IMR-90 (cell line): ENCODE results near the gene PDE4B. TPM values are rescaled to one million over a fixed set of nuclear protein-coding genes. Genes with fewer than 3 reads are reported as not detected.

ENCODE experiments used
- ATAC-seq: fragments of 200-7000 bp; cut with Tn5 transposase; 2 replicates; pipeline ENCODE4 v1.9.1; 2020; ENCODE audit warnings: low read depth, mild to moderate bottlenecking, moderate library complexity
- BruUV-seq: library from RNA; stranded (reverse); fragments of 400-500 nt; replicated peaks from 2 replicates; lab custom pipeline; 2021; lab: Mats Ljungman, UMichigan
- CTCF ChIA-PET: fragments of 300-600 bp; formaldehyde crosslinking; extraction: SDS; loops from one replicate; lab custom pipeline; 2021; ENCODE audit warnings: antibody characterized with exemption; lab: Yijun Ruan, JAX
- POLR2A ChIA-PET: fragments of 300-600 bp; sonication (Branson Sonifier 250); formaldehyde crosslinking; loops from one replicate; lab custom pipeline; 2022; ENCODE audit warnings: antibody characterized with exemption; ENCODE audit not compliant: unreplicated experiment; lab: Charles Lee
- DNase-seq: peaks from one replicate; pipeline ENCODE4 v3.0.0; 2013
- H2AFZ ChIP-seq: replicated peaks from 2 replicates; pipeline ENCODE3; 2013; ENCODE audit warnings: low read length, mild to moderate bottlenecking; ENCODE audit not compliant: poor library complexity
- H2AK5ac ChIP-seq: 2 replicates; pipeline ENCODE4 v1.6.1; 2013; ENCODE audit warnings: low read depth, low read length, inconsistent platforms
- H2AK9ac ChIP-seq: replicated peaks from 2 replicates; pipeline ENCODE3; 2013; ENCODE audit warnings: mild to moderate bottlenecking, low read depth, low read length, moderate library complexity; ENCODE audit not compliant: poor library complexity
- H2BK120ac ChIP-seq: 2 replicates; pipeline ENCODE4 v1.6.1; 2013; ENCODE audit warnings: low read depth, low read length, inconsistent platforms
- H2BK15ac ChIP-seq: 3 replicates; pipeline ENCODE4 v1.6.1; 2013; ENCODE audit warnings: low read depth, low read length, inconsistent platforms
- H2BK20ac ChIP-seq: 2 replicates; pipeline ENCODE4 v1.6.1; 2013; ENCODE audit warnings: low read depth, mild to moderate bottlenecking, inconsistent platforms, low read length, moderate library complexity
- H2BK5ac ChIP-seq: 2 replicates; pipeline ENCODE4 v1.6.1; 2013; ENCODE audit warnings: mild to moderate bottlenecking, low read depth, low read length, inconsistent platforms; ENCODE audit not compliant: poor library complexity, severe bottlenecking
- H3K14ac ChIP-seq: replicated peaks from 2 replicates; pipeline ENCODE4 v1.6.1; 2013; ENCODE audit warnings: low read depth, low read length, inconsistent platforms
- H3K18ac ChIP-seq: 2 replicates; pipeline ENCODE4 v1.6.1; 2013; ENCODE audit warnings: low read depth, low read length, control low read depth
- H3K23ac ChIP-seq: 2 replicates; pipeline ENCODE4 v1.6.1; 2013; ENCODE audit warnings: low read depth, low read length, inconsistent platforms
- H3K27ac ChIP-seq: 2 replicates; pipeline ENCODE4 v1.5.1; 2013; ENCODE audit warnings: mild to moderate bottlenecking, control low read depth, low read length; ENCODE audit not compliant: insufficient read depth
- H3K27me3 ChIP-seq: 2 replicates; pipeline ENCODE4 v1.6.1; 2013; ENCODE audit warnings: low read length; ENCODE audit not compliant: control insufficient read depth, insufficient read depth
- H3K36me3 ChIP-seq: 2 replicates; pipeline ENCODE4 v1.6.1; 2013; ENCODE audit warnings: low read length, mixed read lengths; ENCODE audit not compliant: control insufficient read depth, insufficient read depth
- H3K4ac ChIP-seq: 2 replicates; pipeline ENCODE4 v1.6.1; 2013; ENCODE audit warnings: low read depth, low read length, inconsistent platforms
- H3K4me1 ChIP-seq: 2 replicates; pipeline ENCODE4 v1.6.1; 2013; ENCODE audit warnings: low read length, mixed read lengths; ENCODE audit not compliant: control insufficient read depth, insufficient read depth
- H3K4me2 ChIP-seq: 2 replicates; pipeline ENCODE4 v1.6.1; 2013; ENCODE audit warnings: low read depth, mild to moderate bottlenecking, control low read depth, low read length, moderate library complexity
- H3K4me3 ChIP-seq: 2 replicates; pipeline ENCODE4 v1.5.1; 2013; ENCODE audit warnings: low read depth, mild to moderate bottlenecking, control low read depth, low read length, moderate library complexity; ENCODE audit not compliant: insufficient read depth
- H3K56ac ChIP-seq: 2 replicates; pipeline ENCODE4 v1.6.1; 2013; ENCODE audit warnings: low read length, inconsistent platforms; ENCODE audit not compliant: insufficient read depth; ENCODE audit errors: extremely low read depth
- H3K79me1 ChIP-seq, 2 experiments: 2 replicates each; pipeline ENCODE4 v1.6.1; 2013; ENCODE audit warnings: low read length in 2 of 2, inconsistent platforms in 1 of 2, low read depth in 1 of 2
- H3K9ac ChIP-seq: 2 replicates; pipeline ENCODE4 v1.6.1; 2013; ENCODE audit warnings: low read depth, low read length, control low read depth
- H3K9me1 ChIP-seq: 2 replicates; pipeline ENCODE4 v1.6.1; 2013; ENCODE audit warnings: low read length, inconsistent platforms; ENCODE audit not compliant: insufficient read depth
- H3K9me3 ChIP-seq: 2 replicates; pipeline ENCODE4 v1.6.1; 2013; ENCODE audit warnings: low read length; ENCODE audit not compliant: control insufficient read depth, insufficient read depth
- H4K20me1 ChIP-seq: 2 replicates; pipeline ENCODE4 v1.6.1; 2013; ENCODE audit warnings: low read length, inconsistent platforms; ENCODE audit not compliant: insufficient read depth
- H4K5ac ChIP-seq: 2 replicates; pipeline ENCODE4 v1.6.1; 2013; ENCODE audit warnings: mild to moderate bottlenecking, low read depth, low read length, control low read depth
- H4K8ac ChIP-seq, 2 experiments: 2 replicates each; pipeline ENCODE4 v1.6.1; 2013; ENCODE audit warnings: low read depth in 2 of 2, low read length in 2 of 2, control low read depth in 1 of 2, inconsistent platforms in 1 of 2
- H4K91ac ChIP-seq: 2 replicates; pipeline ENCODE4 v1.6.1; 2013; ENCODE audit warnings: low read depth, low read length, inconsistent platforms; ENCODE audit not compliant: insufficient read depth
- BHLHE40 ChIP-seq: fragments of 150-350 bp; IDR thresholded peaks from 2 replicates; pipeline ENCODE4 v1.6.1; 2016; ENCODE audit warnings: mild to moderate bottlenecking, low read depth, low read length
- RCOR1 ChIP-seq: IDR thresholded peaks from 2 replicates; pipeline ENCODE4 v1.6.1; 2012; ENCODE audit warnings: mild to moderate bottlenecking, low read length, improper control_type of control experiment; ENCODE audit not compliant: insufficient replicate concordance
- WGBS, 2 experiments: methylation state at CpG; one replicate each; pipeline versions ENCODE4 v1.1.5 to v1.1.7; 2013; ENCODE audit warnings: missing lambda C conversion rate in 2 of 2; ENCODE audit not compliant: insufficient read length in 1 of 2; ENCODE audit errors: extremely low coverage in 2 of 2; 5-methylcytosine and 5-hydroxymethylcytosine counted together
- dilution Hi-C: fragments of 300-500 bp; cut with HindIII; formaldehyde crosslinking; loops from one replicate; pipeline ENCODE4 v1.14.3; 2018; ENCODE audit warnings: low sequenced_read_pairs; ENCODE audit not compliant: unreplicated experiment
- in situ Hi-C: fragments of 300-500 bp; cut with MboI; formaldehyde crosslinking; loops from 3 replicates; pipeline ENCODE4 v1.14.3; 2019; ENCODE audit warnings: low sequenced_read_pairs, inconsistent platforms, mixed read lengths
- intact Hi-C: fragments of 100-400 bp; cut with micrococcal nuclease; formaldehyde crosslinking; loops from 2 replicates; pipeline ENCODE4 v1.10.0; 2022
- polyA plus RNA-seq, 3 experiments: library from polyadenylated mRNA; depleted of rRNA; stranded (reverse); fragments of >200 nt; gene quantifications; 2 replicates each; pipeline ENCODE4 v1.2.3, GENCODE V29; 2012; ENCODE audit warnings: low replicate concordance in 1 of 3
- total RNA-seq: library from RNA; depleted of rRNA; stranded (reverse); fragments of >200 nt; gene quantifications from 2 replicates; pipeline ENCODE4 v1.2.3, GENCODE V29; 2012

Gene PDE4B
- total and polyA plus RNA-seq, 2 of the 4 experiments (the other 2 are of a cell fraction), result 5.8 to 21.3 TPM

- CTCF ChIA-PET, result no interaction called here
Observed at GRCh38 chr1:66384258-66384921, 591.7 kb downstream of the PDE4B start.

More at GRCh38 chr1:66384258-66384921, 591.7 kb downstream of the PDE4B start:
- H4K91ac ChIP-seq, result no peak overlapping the region
- 0 out of 2 replicates have a peak, but pooled peaks cover 2% of the 10 kb centered on the region for H3K4me1 ChIP-seq
- no peak overlapping the region for H3K4me3 ChIP-seq
- no CpG with 5 or more reads among the region's 1 CpG for WGBS, 2 experiments
- no peak overlapping the region for H4K8ac ChIP-seq
- H4K5ac ChIP-seq, result no peak overlapping the region
- H3K9me3 ChIP-seq, result peaks cover 5% of the 10 kb centered on the region; the same call in 1 of the 2 replicates
- no peaks in the 10 kb centered on the region for H3K36me3 ChIP-seq
- BruUV-seq, result no TSS peak
- intact Hi-C loops (no loop called here), dilution Hi-C loops (no loop called here), in situ Hi-C loops (no loop called here)
- no peak overlapping the region for H3K14ac ChIP-seq
- no peak overlapping the region for H3K18ac ChIP-seq
- H2AK5ac ChIP-seq, result no peak overlapping the region
- no peak overlapping the region for H2AK9ac ChIP-seq
- H3K4ac ChIP-seq, result no peak overlapping the region
- POLR2A ChIA-PET, result no interaction called here
- H2BK120ac ChIP-seq, result no peak overlapping the region
- H3K56ac ChIP-seq, result no peak overlapping the region
- DNase-seq, result no peak
- no peak overlapping the region for H2BK20ac ChIP-seq
- no peak overlapping the region for H2AFZ ChIP-seq
- no peaks in the 10 kb centered on the region for H3K9me1 ChIP-seq
- H3K27me3 ChIP-seq, result no peaks in the 10 kb centered on the region
- H3K27ac ChIP-seq, result no peak overlapping the region
- no peak overlapping the region for H3K9ac ChIP-seq
- no peak overlapping the region for H3K23ac ChIP-seq
- H2BK15ac ChIP-seq, result no peak overlapping the region
- TF ChIP-seq BHLHE40, result no peak
- no peak for TF ChIP-seq RCOR1
- H3K4me2 ChIP-seq, result no peak overlapping the region
- no peak for ATAC-seq
- no peaks in the 10 kb centered on the region for H3K79me1 ChIP-seq
- no peaks in the 10 kb centered on the region for H4K20me1 ChIP-seq
- no peak overlapping the region for H2BK5ac ChIP-seq
